GM19043 (cell line): ENCODE results near the gene TLL1.

Source experiments
- ATAC-seq: cut with Tn5 transposase; IDR thresholded peaks from one replicate; pipeline ENCODE4 v1.9.1; 2021; ENCODE audit warnings: low read depth; ENCODE audit not compliant: unreplicated experiment

The TLL1 gene

DNA sequence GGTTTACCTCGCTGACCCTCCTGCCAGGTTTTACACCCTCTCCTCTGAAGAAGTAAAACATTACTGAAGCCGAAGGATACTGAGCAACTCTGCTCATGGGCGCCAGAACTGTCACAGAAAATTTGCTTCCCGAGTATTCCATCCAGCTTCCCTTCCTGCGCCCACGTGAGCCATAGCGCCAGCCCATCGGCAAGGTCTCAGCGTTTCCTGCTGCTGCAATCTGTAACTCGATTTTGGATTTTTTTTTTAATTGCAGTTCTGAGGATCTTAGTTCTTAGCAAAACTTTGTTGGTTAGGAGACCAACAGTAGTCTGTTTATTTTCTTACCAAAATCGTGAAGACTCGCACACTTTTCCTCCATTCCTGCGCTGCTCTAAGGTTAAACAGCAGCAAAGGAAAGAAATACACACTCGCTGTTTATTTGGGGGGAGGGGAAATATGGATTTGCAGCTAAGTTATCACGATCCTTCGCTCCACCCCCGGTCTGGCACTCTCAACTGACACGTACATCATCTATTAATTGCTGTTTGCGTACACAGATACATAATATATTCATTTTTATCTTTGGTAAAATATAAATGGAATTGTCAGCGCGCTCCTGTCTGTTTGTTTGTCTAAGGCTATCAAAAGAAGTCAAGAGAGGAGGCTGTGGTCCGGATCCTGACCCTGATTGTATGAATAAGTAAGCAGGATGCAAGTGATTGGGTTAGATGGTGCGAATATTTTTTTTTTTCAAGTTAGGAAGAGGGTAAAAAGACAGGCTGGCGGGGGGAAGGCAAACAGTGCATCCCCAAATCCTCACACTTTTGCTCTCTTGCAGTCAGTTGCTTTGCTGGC is at the start of gene TLL1:
Gene TLL1, plus strand, starts transcription at position 777 of the 837 bp plus-strand sequence. CDS start 668 bp downstream, outside the sequence.
- ATAC-seq: no peak

DNA sequence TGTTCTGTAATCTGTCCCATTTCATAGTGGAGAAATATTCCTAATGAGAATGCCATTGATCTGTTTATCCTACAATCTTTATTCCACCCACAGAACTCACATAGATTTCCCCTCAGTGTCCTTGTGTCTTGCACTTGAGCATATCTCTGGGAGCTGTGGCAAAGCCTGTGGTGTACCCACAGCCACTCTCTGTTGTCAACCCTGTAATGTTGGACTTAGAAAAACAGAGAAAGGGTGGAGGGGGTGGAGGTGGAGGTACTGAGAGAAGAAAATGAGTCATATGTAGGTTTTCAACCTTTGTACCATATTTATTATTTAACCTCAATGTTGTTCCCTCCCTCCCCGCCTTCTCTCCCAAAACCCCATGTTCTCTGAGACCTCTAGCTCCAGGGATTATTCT is 46.9 kb upstream of the TLL1 start:
- no peak for ATAC-seq

- ATAC-seq: no peak
These were observed 46.0 kb upstream of the TLL1 start for GRCh38 chr4:165827018-165827417.

DNA sequence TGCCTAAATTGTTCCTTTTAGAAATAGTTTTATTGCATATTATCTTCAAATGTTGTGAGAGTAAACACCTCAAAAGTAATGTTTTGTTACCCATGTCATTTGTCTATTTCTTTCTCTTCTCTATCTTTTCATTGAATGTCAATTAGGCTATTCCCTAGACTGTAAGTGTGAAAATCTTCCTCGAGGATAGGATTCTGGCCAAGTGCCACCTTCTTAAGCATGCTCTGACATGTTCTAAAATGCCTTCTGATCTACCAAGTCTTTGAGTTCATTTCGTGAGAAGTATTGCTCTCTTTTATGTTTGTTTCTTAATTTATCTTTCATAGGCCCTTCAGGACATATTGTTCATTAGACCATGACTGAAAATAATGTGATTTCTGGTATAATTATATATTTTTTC is 44.1 kb upstream of the TLL1 start:
- no peak for ATAC-seq

GRCh38 chr4:165834116-165834515 is 38.9 kb upstream of the TLL1 start:
- no peak for ATAC-seq

DNA sequence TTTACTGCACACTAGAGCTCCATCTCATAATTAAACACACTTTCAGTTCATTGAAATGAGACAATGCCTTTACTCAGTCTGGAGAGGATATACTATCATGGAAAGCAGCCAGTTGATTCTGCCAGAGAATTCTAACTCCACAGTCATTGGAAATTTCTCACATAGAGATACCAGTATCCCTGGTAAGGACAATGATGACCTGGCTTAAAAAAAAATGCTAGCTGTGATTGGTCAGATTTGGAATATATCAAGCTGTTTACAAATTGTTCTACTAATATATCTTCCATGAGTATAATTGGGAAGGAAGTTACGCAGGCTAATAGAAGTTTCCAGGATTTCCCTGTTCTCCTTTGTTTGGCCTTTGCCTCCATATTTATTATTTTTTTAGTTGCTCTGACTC is 34.5 kb upstream of the TLL1 start:
- ATAC-seq: no peak

- no peak for ATAC-seq
These were observed 33.3 kb upstream of the TLL1 start for GRCh38 chr4:165839615-165840333.

DNA sequence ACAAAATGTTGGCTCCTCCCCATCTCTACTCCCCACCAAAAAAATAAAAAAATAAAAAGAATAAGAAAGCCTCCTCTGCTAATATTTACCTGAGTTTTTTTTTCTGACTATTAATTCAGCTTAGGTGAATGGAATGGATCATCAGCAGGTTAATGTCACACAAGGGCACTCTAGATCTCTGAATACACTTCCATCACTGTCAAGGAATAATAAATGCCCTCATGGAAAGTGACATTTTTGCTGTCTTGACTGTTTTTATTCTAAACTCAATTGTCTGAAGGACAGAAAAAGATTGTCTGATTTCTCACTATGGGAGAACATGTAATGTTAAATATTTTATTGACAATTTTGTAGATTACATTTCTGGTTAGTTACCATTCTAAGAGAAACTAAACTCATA is 30.4 kb upstream of the TLL1 start:
- no peak for ATAC-seq

GRCh38 chr4:165844161-165844560 is 28.9 kb upstream of the TLL1 start:
- no peak for ATAC-seq

DNA sequence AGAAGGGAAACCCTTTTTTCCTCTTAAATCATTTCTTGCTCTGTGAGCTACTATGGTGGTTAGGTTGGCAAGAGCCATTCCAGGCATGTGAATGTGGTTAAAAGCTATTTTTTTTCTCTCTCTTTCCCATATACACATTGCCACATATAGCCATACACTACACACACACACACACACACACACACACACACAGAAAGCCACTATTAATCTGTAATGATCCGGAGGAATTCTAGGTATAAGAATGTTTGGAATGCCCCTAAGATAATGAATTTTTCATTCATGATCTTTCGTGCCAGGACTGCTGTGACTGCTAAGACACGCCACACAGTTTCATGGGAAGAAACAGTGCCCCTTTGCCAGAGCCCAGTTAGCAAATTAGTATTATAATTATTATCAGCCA is 21.8 kb upstream of the TLL1 start:
- no peak for ATAC-seq

- no peak for ATAC-seq
These were observed 17.8 kb upstream of the TLL1 start for GRCh38 chr4:165855191-165855590.

GRCh38 chr4:165861363-165861762 is 11.7 kb upstream of the TLL1 start:
- ATAC-seq: no peak

GRCh38 chr4:165864271-165864670 is 8.8 kb upstream of the TLL1 start:
- ATAC-seq: no peak

GRCh38 chr4:165866019-165866650 is 6.9 kb upstream of the TLL1 start:
- ATAC-seq: no peak

DNA sequence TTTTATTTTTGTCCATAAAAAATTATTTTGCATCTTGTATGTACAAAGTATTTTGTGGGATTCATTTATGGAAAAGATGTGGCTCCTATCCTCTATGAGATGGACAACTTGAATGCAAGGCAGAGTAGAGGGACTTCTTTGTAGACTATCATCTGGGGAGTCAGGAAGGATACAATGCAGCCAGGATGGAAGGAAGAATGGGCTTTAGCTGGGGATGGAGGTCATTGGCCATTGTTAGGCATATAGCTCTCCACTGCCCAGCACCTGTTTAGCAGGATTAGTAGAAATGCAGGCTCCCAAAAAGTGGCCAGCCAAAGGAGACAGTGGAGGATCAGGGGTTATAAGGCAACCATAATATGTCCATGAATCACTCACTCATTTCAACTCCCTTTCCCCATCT is 5.1 kb upstream of the TLL1 start:
- ATAC-seq: no peak

- no peak for ATAC-seq
These were observed 448 bp downstream of the TLL1 start for GRCh38 chr4:165873298-165874071.

GRCh38 chr4:165874072-165874790 is 1.2 kb downstream of the TLL1 start:
- ATAC-seq: no peak

GRCh38 chr4:165874791-165875371 is 1.8 kb downstream of the TLL1 start:
- no peak for ATAC-seq

- no peak for ATAC-seq
These were observed 2.4 kb downstream of the TLL1 start for GRCh38 chr4:165875446-165875845.

DNA sequence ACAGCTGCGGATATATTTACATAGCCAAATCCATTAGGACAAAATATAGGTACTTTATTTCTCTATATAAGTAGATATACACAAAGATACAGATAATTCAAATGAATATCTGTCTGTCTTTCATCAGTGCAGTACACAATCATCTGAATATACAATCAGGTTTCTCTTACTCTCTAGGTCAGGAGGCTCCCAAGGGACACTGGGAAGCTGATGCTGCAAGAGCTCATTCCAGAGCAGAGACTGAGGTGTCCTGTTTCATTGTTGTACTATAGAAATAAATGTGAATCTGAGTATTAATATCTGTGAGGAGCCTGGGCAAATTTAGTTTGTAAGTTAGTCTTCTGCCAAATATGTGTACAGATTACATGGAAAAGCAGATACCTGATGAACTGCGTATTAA is 4.2 kb downstream of the TLL1 start:
- no peak for ATAC-seq
